Upper lobe of right lung (tissue), 1 donor: ENCODE data around the gene TRIM47. TPM values are rescaled to one million over a fixed set of nuclear protein-coding genes. Genes with fewer than 3 reads are reported as not detected.
"Not testable (repeated sequence)": the region's sequence is repeated elsewhere in the genome, so short reads cannot be mapped to it uniquely, and the experiment has no call there.

ENCODE experiments used
- ATAC-seq: fragments of 200-7000 bp; cut with Tn5 transposase; one replicate; pipeline ENCODE4 v1.9.1; 2020; ENCODE audit warnings: mild to moderate bottlenecking, moderate library complexity
- DNase-seq: peaks from one replicate; pipeline ENCODE4 v3.0.0-alpha.2; 2020
- H3K27ac ChIP-seq: fragments of 200-600 bp; one replicate; pipeline ENCODE4 v1.8.0; 2022
- H3K27me3 ChIP-seq: fragments of 200-600 bp; one replicate; pipeline ENCODE4 v1.8.0; 2022; ENCODE audit warnings: mild to moderate bottlenecking
- H3K36me3 ChIP-seq: fragments of 200-600 bp; one replicate; pipeline ENCODE4 v1.8.0; 2022
- H3K4me1 ChIP-seq: fragments of 200-600 bp; one replicate; pipeline ENCODE4 v1.8.0; 2022
- H3K4me3 ChIP-seq: fragments of 200-600 bp; one replicate; pipeline ENCODE4 v1.8.0; 2022; ENCODE audit warnings: mild to moderate bottlenecking
- H3K9me3 ChIP-seq: fragments of 200-600 bp; one replicate; pipeline ENCODE4 v1.8.0; 2022
- intact Hi-C: fragments of 100-400 bp; cut with DNase I; formaldehyde crosslinking; loops from one replicate; pipeline ENCODE4 v1.11.0; 2022
- total RNA-seq: library from RNA; stranded (reverse); fragmentation: NEBNext Ultra II Directional; extraction: Animal tissue kit (Norgen Biotek cat#: 25700); gene quantifications from one replicate; pipeline ENCODE4 v1.2.1, GENCODE V29; 2021
- TF ChIP-seq, protein P1 (sequence below): fragments of 200-600 bp; IDR thresholded peaks from one replicate; pipeline ENCODE4 v1.8.0; 2022; ENCODE audit warnings: antibody characterized with exemption
- donor health status: DM: no; HTN: yes; CAD: no; lungs with severe emphysema.

Gene TRIM47
- total RNA-seq, 1 donor from 2014 or later, result 31.0 TPM

GRCh38 chr17:75861927-75862317, 16.5 kb downstream of the TRIM47 start:
- no peak overlapping the region for H3K4me3 ChIP-seq
- ATAC-seq, result no peak
- TF ChIP-seq, protein P1, sequence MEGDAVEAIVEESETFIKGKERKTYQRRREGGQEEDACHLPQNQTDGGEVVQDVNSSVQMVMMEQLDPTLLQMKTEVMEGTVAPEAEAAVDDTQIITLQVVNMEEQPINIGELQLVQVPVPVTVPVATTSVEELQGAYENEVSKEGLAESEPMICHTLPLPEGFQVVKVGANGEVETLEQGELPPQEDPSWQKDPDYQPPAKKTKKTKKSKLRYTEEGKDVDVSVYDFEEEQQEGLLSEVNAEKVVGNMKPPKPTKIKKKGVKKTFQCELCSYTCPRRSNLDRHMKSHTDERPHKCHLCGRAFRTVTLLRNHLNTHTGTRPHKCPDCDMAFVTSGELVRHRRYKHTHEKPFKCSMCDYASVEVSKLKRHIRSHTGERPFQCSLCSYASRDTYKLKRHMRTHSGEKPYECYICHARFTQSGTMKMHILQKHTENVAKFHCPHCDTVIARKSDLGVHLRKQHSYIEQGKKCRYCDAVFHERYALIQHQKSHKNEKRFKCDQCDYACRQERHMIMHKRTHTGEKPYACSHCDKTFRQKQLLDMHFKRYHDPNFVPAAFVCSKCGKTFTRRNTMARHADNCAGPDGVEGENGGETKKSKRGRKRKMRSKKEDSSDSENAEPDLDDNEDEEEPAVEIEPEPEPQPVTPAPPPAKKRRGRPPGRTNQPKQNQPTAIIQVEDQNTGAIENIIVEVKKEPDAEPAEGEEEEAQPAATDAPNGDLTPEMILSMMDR, result no peak

GRCh38 chr17:75859358-75859757, 19.0 kb downstream of the TRIM47 start:
- ATAC-seq, result not testable (repeated sequence)

More at GRCh38 chr17:75861927-75862317, 16.5 kb downstream of the TRIM47 start:
- no peaks in the 10 kb centered on the region for H3K27me3 ChIP-seq
- no peak overlapping the region for H3K27ac ChIP-seq
- H3K36me3 ChIP-seq, result no peaks in the 10 kb centered on the region
- H3K4me1 ChIP-seq, result peaks cover 18% of the 10 kb centered on the region
- DNase-seq, result no peak
- no peaks in the 10 kb centered on the region for H3K9me3 ChIP-seq
- intact Hi-C loops, result no loop called here

DNA sequence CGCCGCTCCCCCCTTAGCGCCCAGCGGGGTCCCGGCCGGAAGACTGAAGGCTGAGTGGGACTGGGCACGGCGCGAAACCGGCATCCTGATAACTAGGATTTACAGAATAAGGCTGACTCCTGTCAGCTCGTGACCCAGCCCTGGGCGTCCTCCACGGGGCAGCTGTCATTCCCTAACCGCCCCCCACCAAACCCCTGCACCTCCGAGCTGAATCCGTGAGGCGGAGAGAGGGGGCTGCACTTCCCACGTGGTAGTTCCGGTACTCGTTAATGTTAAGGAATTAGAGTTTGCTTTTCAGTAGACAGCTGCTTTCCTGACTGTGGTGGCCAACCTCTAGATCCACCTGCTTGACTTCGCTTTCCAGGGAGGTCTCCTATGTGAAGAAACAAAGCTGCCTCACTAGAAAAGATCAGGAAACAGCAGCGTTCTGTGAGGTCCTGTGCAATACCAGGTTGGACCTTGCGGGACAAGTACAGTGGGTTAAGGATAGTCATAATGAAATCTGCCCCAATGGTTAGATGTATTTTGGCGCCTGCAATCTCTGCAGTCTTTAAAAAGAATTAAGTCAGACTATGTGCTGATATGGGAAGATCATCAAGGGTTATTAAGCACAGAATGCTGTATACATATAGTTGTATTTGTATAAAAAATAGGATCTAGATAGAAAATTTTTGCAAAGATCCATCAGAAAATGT, 22.2 kb downstream of the TRIM47 start:
- no peaks in the 10 kb centered on the region for H3K9me3 ChIP-seq
- TF ChIP-seq, protein P1, result no peak
- intact Hi-C loops, result no loop called here
- H3K4me1 ChIP-seq, result peaks cover 27% of the 10 kb centered on the region
- no peaks in the 10 kb centered on the region for H3K27me3 ChIP-seq
- ATAC-seq, result no peak
- peak overlapping the region; percentile 65 for H3K4me3 ChIP-seq
- peak overlapping the region; percentile 96 for H3K27ac ChIP-seq
- H3K36me3 ChIP-seq, result peaks cover 15% of the 10 kb centered on the region
- DNase-seq, result no peak

More at GRCh38 chr17:75859358-75859757, 19.0 kb downstream of the TRIM47 start:
- intact Hi-C loops, H3K36me3 ChIP-seq, H3K9me3 ChIP-seq, H3K27me3 ChIP-seq, H3K4me3 ChIP-seq, DNase-seq: not testable (repeated sequence)
- Histone ChIP-seq H3K4me1 (peaks cover 19% of the 10 kb centered on the region), H3K27ac (peak overlapping the region; percentile 80)

DNA sequence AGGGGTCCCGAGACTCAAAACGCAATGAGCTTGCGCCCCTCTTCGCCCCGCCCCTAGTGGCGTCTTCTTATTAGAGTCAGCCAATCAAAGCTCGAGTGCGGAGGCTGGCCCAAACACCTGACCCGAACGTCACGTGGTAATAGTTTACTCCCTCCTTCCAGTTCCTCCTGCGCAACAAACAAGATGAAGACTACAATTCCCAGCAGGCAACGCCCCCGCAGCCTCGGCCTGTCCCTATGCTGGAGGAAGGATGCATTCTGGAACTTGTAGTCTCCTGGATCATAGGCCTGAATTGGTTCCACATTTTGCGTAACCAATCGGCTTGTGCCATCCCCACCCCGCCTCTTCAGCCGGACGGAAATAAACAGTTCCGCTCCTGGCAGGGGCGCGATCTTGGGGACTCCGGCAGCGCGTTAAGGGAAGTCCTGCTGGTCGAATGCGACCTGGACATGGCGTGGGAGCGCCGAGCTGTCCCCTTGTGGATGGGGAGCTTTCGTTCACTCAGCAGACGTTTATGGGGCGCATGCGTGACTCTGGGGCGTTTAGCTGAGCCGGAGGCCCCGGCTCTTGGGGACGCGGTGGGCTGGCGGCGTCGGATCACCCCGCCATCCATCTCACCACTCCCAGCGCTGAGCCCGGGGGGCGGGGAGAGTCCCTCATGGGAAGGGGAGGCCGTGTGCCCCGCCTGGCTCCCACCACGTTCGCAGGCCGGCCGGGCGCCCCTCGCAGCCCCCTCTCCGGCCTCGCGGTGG, 22.9 kb downstream of the TRIM47 start, which contains the start of gene WBP2:
Gene WBP2, minus strand, starts transcription at position 26 of the 752 bp plus-strand sequence. CDS start 38 bp downstream, outside the sequence.
- Histone ChIP-seq H3K27ac (peak within 1 kb of the TSS; percentile 96), H3K36me3 (peaks cover 22% of the 10 kb centered on the region), H3K9me3 (no peaks in the 10 kb centered on the region), H3K4me1 (peaks cover 27% of the 10 kb centered on the region), H3K27me3 (no peaks in the 10 kb centered on the region), H3K4me3 (peak within 1 kb of the TSS; percentile 65)
- TF ChIP-seq, protein P1, result peak; percentile 51
- DNase-seq, result peak; percentile 98
- intact Hi-C loops, result no loop called here
- peak; percentile 95 for ATAC-seq

DNA sequence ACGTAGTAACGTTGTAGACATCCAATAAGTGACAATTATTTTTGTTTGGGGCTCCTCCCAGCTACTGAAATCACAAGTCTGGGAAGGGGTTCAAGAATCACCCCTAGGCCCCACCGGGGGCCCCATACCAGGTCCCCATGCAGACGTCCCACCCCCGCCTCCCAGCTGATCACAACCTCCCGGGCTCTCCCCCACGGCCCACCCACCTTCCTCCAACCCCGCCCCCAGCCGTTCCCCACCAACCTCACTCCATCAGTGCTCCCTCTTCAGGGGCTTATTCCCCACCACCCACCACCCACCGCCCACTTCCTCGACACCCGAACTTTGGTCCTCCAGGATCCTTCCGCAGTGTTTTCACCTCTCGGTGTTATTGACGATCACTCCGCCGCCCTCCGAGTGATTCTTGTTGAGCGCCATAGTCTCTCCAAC, 23.5 kb downstream of the TRIM47 start:
- DNase-seq, result peak; percentile 82
- Histone ChIP-seq H3K4me1 (peaks cover 30% of the 10 kb centered on the region), H3K27me3 (no peaks in the 10 kb centered on the region), H3K27ac (peak overlapping the region; percentile 96), H3K9me3 (no peaks in the 10 kb centered on the region), H3K36me3 (peaks cover 28% of the 10 kb centered on the region), H3K4me3 (peak overlapping the region; percentile 65)
- TF ChIP-seq, protein P1, result no peak
- peak; percentile 20 for ATAC-seq
- intact Hi-C loops, result no loop called here
